ENCODE data around the gene HMOX2. TPM values are rescaled to one million over a fixed set of nuclear protein-coding genes. Genes with fewer than 3 reads are reported as not detected.

HMOX2 gene
- total and polyA plus RNA-seq, 2 of the 13 experiments (the other 11 are each of a cell fraction or from before 2014, with no cell fraction given), result 60.3 to 70.4 TPM

DNA sequence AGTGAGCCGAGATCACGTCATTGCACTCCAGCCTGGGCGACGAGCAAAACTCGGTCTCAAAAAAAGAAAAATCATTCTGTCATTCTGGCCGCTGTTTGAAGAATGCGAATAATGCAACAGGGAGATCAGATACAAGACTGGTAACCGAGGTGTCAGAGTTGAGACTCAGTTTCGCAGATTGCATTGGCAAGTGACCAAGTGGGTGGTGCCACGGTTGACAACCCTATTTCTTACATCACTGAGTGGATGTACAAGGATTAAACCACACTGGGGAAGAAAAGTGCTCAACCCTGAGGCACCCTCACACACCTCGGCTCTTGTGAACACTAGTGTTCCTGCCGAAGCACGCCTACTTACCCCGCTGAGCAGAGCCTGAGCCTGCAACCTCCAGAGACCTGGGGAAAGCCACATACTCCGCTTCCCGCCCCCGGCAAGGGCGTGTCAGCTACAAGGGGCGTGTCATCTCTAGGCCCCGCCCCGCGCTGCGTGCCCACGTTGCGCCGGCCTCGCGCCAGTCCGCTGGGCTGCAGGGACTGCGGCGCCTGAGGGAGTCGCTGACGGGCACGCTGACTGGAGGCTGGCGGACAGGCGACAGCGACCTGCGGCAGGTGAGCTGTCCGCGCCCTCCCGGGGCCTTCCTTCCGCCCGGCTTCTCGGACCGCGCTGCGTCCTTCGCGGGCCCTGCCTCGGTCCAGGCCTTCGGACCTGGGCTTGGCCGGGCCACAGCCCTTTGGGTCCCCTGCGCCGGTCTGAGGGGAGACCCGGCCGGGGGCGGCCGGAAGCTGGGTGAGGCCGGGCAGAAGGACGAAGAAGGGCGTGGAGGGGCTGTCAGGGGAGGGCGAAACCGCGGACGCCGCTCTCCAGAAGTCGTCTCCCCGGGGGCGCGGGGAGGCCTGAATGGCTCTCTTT lies at the start of gene HMOX2 (continued):
- TF ChIP-seq FOXA1 (IDR thresholded peaks at IDR 0.05) (no peak), FOXA1 (CRISPR knock-in tag; IDR thresholded peaks at IDR 0.05) (0 out of 2 replicates have a peak, but pooled peaks have one; percentile 22), IKZF5 (CRISPR knock-in tag; IDR thresholded peaks at IDR 0.05) (peak; percentile 79; the same call in 1 of the 2 replicates), ZNF710 (CRISPR knock-in tag; IDR thresholded peaks at IDR 0.05; ENCODE audit: borderline replicate concordance) (no peak), ARID5B (CRISPR knock-in tag; IDR thresholded peaks at IDR 0.05) (peak; percentile 62), HMG20B (CRISPR knock-in tag; conservative IDR thresholded peaks at IDR 0.05) (peak; percentile 18; the same call in 1 of the 2 replicates), SKI (IDR thresholded peaks at IDR 0.05; ENCODE audit: partially characterized antibody) (peak; percentile 48), ZNF136 (CRISPR knock-in tag; IDR thresholded peaks at IDR 0.05; ENCODE audit: low read depth) (peak; percentile 85; the same call in 1 of the 2 replicates), ZNF44 (CRISPR knock-in tag; IDR thresholded peaks at IDR 0.05) (0 out of 2 replicates have a peak, but pooled peaks have one; percentile 52), SNAPC5 (CRISPR knock-in tag; IDR thresholded peaks at IDR 0.05; ENCODE audit: borderline replicate concordance) (peak; percentile 78; the same call in 1 of the 2 replicates), GABPA (IDR thresholded peaks at IDR 0.05; ENCODE audit: low read depth, low read length) (peak; percentile 20; the same call in 1 of the 2 replicates), GABPA (CRISPR knock-in tag; IDR thresholded peaks at IDR 0.05; ENCODE audit: low read depth) (no peak)
- TF ChIP-seq, protein P1, sequence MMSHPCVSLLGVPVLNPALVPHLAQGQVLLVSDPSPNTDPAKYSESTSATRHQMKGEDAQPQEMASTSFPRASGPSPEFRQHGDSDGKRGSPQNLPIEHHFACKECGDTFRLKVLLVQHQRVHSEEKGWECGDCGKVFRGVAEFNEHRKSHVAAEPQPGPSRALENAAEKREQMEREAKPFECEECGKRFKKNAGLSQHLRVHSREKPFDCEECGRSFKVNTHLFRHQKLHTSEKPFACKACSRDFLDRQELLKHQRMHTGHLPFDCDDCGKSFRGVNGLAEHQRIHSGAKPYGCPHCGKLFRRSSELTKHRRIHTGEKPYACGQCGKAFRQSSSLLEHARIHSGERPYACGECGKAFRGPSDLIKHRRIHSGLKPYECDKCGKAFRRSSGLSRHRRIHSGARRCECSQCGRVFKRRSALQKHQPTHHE (CRISPR knock-in tag; IDR thresholded peaks at IDR 0.05; ENCODE audit: borderline replicate concordance), result peak; percentile 71
- TF ChIP-seq, protein P2, sequence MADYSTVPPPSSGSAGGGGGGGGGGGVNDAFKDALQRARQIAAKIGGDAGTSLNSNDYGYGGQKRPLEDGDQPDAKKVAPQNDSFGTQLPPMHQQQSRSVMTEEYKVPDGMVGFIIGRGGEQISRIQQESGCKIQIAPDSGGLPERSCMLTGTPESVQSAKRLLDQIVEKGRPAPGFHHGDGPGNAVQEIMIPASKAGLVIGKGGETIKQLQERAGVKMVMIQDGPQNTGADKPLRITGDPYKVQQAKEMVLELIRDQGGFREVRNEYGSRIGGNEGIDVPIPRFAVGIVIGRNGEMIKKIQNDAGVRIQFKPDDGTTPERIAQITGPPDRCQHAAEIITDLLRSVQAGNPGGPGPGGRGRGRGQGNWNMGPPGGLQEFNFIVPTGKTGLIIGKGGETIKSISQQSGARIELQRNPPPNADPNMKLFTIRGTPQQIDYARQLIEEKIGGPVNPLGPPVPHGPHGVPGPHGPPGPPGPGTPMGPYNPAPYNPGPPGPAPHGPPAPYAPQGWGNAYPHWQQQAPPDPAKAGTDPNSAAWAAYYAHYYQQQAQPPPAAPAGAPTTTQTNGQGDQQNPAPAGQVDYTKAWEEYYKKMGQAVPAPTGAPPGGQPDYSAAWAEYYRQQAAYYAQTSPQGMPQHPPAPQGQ (CRISPR knock-in tag; IDR thresholded peaks at IDR 0.05; ENCODE audit: borderline replicate concordance), result peak; percentile 21; the same call in 1 of the 2 replicates
- TF ChIP-seq, protein P3, sequence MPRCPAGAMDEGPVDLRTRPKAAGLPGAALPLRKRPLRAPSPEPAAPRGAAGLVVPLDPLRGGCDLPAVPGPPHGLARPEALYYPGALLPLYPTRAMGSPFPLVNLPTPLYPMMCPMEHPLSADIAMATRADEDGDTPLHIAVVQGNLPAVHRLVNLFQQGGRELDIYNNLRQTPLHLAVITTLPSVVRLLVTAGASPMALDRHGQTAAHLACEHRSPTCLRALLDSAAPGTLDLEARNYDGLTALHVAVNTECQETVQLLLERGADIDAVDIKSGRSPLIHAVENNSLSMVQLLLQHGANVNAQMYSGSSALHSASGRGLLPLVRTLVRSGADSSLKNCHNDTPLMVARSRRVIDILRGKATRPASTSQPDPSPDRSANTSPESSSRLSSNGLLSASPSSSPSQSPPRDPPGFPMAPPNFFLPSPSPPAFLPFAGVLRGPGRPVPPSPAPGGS (CRISPR knock-in tag; IDR thresholded peaks at IDR 0.05), result peak; percentile 90
